ENCODE results near the gene MYO6. TPM values are rescaled to one million over a fixed set of nuclear protein-coding genes. Genes with fewer than 3 reads are reported as not detected.

Gene MYO6
- total RNA-seq, 1 experiment from 2014 or later = 44.1 TPM

- H3K9me3 ChIP-seq (ENCODE audit: control insufficient read depth in 1 of 2, insufficient read depth in 1 of 2, low read depth in 1 of 2, low read length in 2 of 2) = no peaks in the 10 kb centered on the region
- ChIA-PET RAD21 (ENCODE audit: low non-redundant PET in 1 of 2, low total read pairs in 2 of 2, uncharacterized antibody in 2 of 2, unreplicated experiment in 2 of 2) (no interaction called here), CTCF (no interaction called here), POLR2A (no interaction called here)
- no peak for ATAC-seq
- TF ChIP-seq FOSL1 (IDR thresholded peaks at IDR 0.05; ENCODE audit: low read depth) (no peak), SP1 (IDR thresholded peaks at IDR 0.05; ENCODE audit: low read depth) (no peak), EZH2 (IDR thresholded peaks at IDR 0.05) (no peak), ZBTB33 (IDR thresholded peaks at IDR 0.05; ENCODE audit: extremely low read depth, insufficient replicate concordance, low read length) (no peak), ELF1 (IDR thresholded peaks at IDR 0.05; ENCODE audit: borderline replicate concordance, low read depth) (no peak), ATF3 (IDR thresholded peaks at IDR 0.05) (no peak), YY1 (IDR thresholded peaks at IDR 0.05; ENCODE audit: extremely low read depth, insufficient replicate concordance, low read depth, low read length) (no peak), TCF7L2 (IDR thresholded peaks at IDR 0.05; ENCODE audit: borderline replicate concordance, extremely low read depth, insufficient read depth, insufficient read length) (no peak), SIN3A (IDR thresholded peaks at IDR 0.05; ENCODE audit: low read depth) (no peak), POLR2AphosphoS5 (IDR thresholded peaks at IDR 0.05; ENCODE audit: low read depth, low read length) (no peak), EGR1 (IDR thresholded peaks at IDR 0.05; ENCODE audit: low read depth) (no peak), ZFX (IDR thresholded peaks at IDR 0.05) (no peak)
- intact Hi-C loops (cut with micrococcal nuclease) = no loop called here
- H3K79me2 ChIP-seq (ENCODE audit: insufficient read depth, low read length) = no peaks in the 10 kb centered on the region
- H4K20me1 ChIP-seq (ENCODE audit: insufficient read depth) = no peaks in the 10 kb centered on the region
- H3K36me3 ChIP-seq (ENCODE audit: control insufficient read depth in 1 of 2, insufficient read depth in 2 of 2, low read length in 2 of 2) = peaks cover 5 to 20% of the 10 kb centered on the region in 2 experiments; a peak in 3 of 4 replicates
- no peak overlapping the region for H3K9ac ChIP-seq (ENCODE audit: low read length)
- no peak for DNase-seq (ENCODE audit: low read depth, low spot score)
- H3K4me3 ChIP-seq (replicated peaks in 1 of 2; ENCODE audit: low read depth in 1 of 2, low read length in 2 of 2) = no peak overlapping the region
- no peak overlapping the region for H3K27ac ChIP-seq (ENCODE audit: low read depth, low read length)
- H3K9me2 ChIP-seq (ENCODE audit: insufficient read depth) = no peaks in the 10 kb centered on the region
- H3K27me3 ChIP-seq (ENCODE audit: insufficient read depth, low read length) = no peaks in the 10 kb centered on the region
- no TSS peak for BruUV-seq (replicated peaks)
- no peak overlapping the region for H3K4me2 ChIP-seq (ENCODE audit: low read length)
- H2AFZ ChIP-seq (ENCODE audit: low read depth, low read length, poor library complexity, severe bottlenecking) = no peak overlapping the region
- 0 out of 4 replicates have a peak, but pooled peaks cover 0 to under 1% of the 10 kb centered on the region in 2 experiments for H3K4me1 ChIP-seq (ENCODE audit: control insufficient read depth in 1 of 2, insufficient read depth in 2 of 2, low read length in 2 of 2)
Measured at GRCh38 chr6:75863784-75864183, 114.7 kb downstream of the MYO6 start.

All from HCT116 (cell line).